Natural killer cell (primary cell): ENCODE results near the gene STOX2. TPM values are rescaled to one million over a fixed set of nuclear protein-coding genes. Genes with fewer than 3 reads are reported as not detected.
"Not testable (repeated sequence)": the region's sequence is repeated elsewhere in the genome, so short reads cannot be mapped to it uniquely, and the experiment has no call there.

Experiments used
- ATAC-seq, 3 donors: fragments of 150-1000 bp in 2 of 3; fragments of 200-7000 bp in 1 of 3; cut with Tn5 transposase; 1 replicate in 1 of 3; 2 replicates in 2 of 3; pipeline ENCODE4 v1.10.0; 2021; ENCODE audit warnings: mild to moderate bottlenecking in 2 of 3, moderate library complexity in 2 of 3
- DNase-seq, 2 donors: peaks; one replicate each; pipeline versions ENCODE4 v3.0.0 to v3.0.0-alpha.2; 2013 to 2021; ENCODE audit warnings: mixed read lengths in 1 of 2
- H3K27ac ChIP-seq: one replicate; pipeline ENCODE4 v1.5.1; 2013; ENCODE audit warnings: mild to moderate bottlenecking, low read length
- H3K27me3 ChIP-seq: one replicate; pipeline ENCODE4 v1.6.1; 2013; ENCODE audit warnings: low read length; ENCODE audit not compliant: control insufficient read depth, insufficient read depth
- H3K36me3 ChIP-seq: one replicate; pipeline ENCODE4 v1.6.1; 2013; ENCODE audit warnings: low read length; ENCODE audit not compliant: control insufficient read depth, insufficient read depth
- H3K4me1 ChIP-seq: one replicate; pipeline ENCODE4 v1.6.1; 2013; ENCODE audit warnings: low read length; ENCODE audit not compliant: control insufficient read depth, insufficient read depth
- H3K4me3 ChIP-seq: one replicate; pipeline ENCODE4 v1.5.1; 2013; ENCODE audit warnings: low read length
- H3K9me3 ChIP-seq: one replicate; pipeline ENCODE4 v1.6.1; 2013; ENCODE audit warnings: low read length; ENCODE audit not compliant: control insufficient read depth, insufficient read depth
- H3K27ac Mint-ChIP-seq, 2 donors: one replicate each; pipeline ENCODE4 v1.8.0; 2022; ENCODE audit warnings: mild to moderate bottlenecking in 2 of 2, mixed read lengths in 2 of 2, moderate library complexity in 1 of 2
- H3K27me3 Mint-ChIP-seq, 2 donors: one replicate each; pipeline ENCODE4 v1.8.0; 2022; ENCODE audit warnings: low read depth in 2 of 2, mixed read lengths in 2 of 2
- H3K36me3 Mint-ChIP-seq: one replicate; pipeline ENCODE4 v1.8.0; 2022; ENCODE audit warnings: mixed read lengths
- H3K4me1 Mint-ChIP-seq, 2 donors: one replicate each; pipeline ENCODE4 v1.8.0; 2022; ENCODE audit warnings: mixed read lengths in 2 of 2
- H3K4me3 Mint-ChIP-seq: one replicate; pipeline ENCODE4 v1.8.0; 2022; ENCODE audit warnings: mild to moderate bottlenecking, moderate library complexity, mixed read lengths
- H3K9me3 Mint-ChIP-seq, 2 donors: one replicate each; pipeline ENCODE4 v1.8.0; 2022; ENCODE audit warnings: mixed read lengths in 2 of 2
- WGBS: methylation state at CpG from one replicate; pipeline ENCODE4 v1.1.7; 2013; ENCODE audit warnings: missing lambda C conversion rate; ENCODE audit not compliant: insufficient coverage; 5-methylcytosine and 5-hydroxymethylcytosine counted together
- intact Hi-C: fragments of 100-400 bp; cut with micrococcal nuclease; formaldehyde crosslinking; loops from one replicate; pipeline ENCODE4 v1.14.2; 2022
- total RNA-seq, 4 donors: library from RNA; stranded (reverse); fragments of 120-200 nt in 1 of 4; gene quantifications; one replicate each; pipeline versions ENCODE4 v1.2.3 to v1.2.4, GENCODE V29; 2013 to 2022
- TF ChIP-seq, protein P1 (sequence below): fragments of 200-600 bp; IDR thresholded peaks from one replicate; pipeline ENCODE4 v1.8.0; 2022; ENCODE audit warnings: antibody characterized with exemption

Gene STOX2
- total RNA-seq, 3 donors from 2014 or later (not counting 1 experiment from before 2014, with no cell fraction given), result 0.23 TPM; not detected in 2

GRCh38 chr4:183950536-183950935, 45.4 kb downstream of the STOX2 start:
- Mint-ChIP-seq H3K4me1 (no peaks in the 10 kb centered on the region), H3K27ac (no peak overlapping the region), H3K27me3 (peaks cover 0 to 10% of the 10 kb centered on the region in 2 donors), H3K4me3 (no peak overlapping the region), H3K36me3 (no peaks in the 10 kb centered on the region), H3K9me3 (no peaks in the 10 kb centered on the region)
- Histone ChIP-seq H3K9me3 (no peaks in the 10 kb centered on the region), H3K4me1 (no peaks in the 10 kb centered on the region), H3K27ac (no peak overlapping the region), H3K27me3 (no peaks in the 10 kb centered on the region), H3K4me3 (no peak overlapping the region), H3K36me3 (no peaks in the 10 kb centered on the region)
- TF ChIP-seq, protein P1, sequence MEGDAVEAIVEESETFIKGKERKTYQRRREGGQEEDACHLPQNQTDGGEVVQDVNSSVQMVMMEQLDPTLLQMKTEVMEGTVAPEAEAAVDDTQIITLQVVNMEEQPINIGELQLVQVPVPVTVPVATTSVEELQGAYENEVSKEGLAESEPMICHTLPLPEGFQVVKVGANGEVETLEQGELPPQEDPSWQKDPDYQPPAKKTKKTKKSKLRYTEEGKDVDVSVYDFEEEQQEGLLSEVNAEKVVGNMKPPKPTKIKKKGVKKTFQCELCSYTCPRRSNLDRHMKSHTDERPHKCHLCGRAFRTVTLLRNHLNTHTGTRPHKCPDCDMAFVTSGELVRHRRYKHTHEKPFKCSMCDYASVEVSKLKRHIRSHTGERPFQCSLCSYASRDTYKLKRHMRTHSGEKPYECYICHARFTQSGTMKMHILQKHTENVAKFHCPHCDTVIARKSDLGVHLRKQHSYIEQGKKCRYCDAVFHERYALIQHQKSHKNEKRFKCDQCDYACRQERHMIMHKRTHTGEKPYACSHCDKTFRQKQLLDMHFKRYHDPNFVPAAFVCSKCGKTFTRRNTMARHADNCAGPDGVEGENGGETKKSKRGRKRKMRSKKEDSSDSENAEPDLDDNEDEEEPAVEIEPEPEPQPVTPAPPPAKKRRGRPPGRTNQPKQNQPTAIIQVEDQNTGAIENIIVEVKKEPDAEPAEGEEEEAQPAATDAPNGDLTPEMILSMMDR, result no peak
- intact Hi-C loops, result no loop called here
- ATAC-seq, result no peak
- WGBS, result 90% methylated on average over 8 of the region's 8 CpGs
- DNase-seq, result no peak

GRCh38 chr4:183952652-183953051, 47.5 kb downstream of the STOX2 start:
- intact Hi-C loops, H3K27ac Mint-ChIP-seq, H3K4me1 Mint-ChIP-seq, H3K36me3 ChIP-seq, H3K27me3 Mint-ChIP-seq, H3K4me3 Mint-ChIP-seq, H3K36me3 Mint-ChIP-seq, H3K4me1 ChIP-seq, DNase-seq, H3K9me3 Mint-ChIP-seq, H3K4me3 ChIP-seq, H3K9me3 ChIP-seq, H3K27me3 ChIP-seq, H3K27ac ChIP-seq, ATAC-seq: not testable (repeated sequence)
- WGBS, result 75% methylated on average over 1 of the region's 1 CpG

DNA sequence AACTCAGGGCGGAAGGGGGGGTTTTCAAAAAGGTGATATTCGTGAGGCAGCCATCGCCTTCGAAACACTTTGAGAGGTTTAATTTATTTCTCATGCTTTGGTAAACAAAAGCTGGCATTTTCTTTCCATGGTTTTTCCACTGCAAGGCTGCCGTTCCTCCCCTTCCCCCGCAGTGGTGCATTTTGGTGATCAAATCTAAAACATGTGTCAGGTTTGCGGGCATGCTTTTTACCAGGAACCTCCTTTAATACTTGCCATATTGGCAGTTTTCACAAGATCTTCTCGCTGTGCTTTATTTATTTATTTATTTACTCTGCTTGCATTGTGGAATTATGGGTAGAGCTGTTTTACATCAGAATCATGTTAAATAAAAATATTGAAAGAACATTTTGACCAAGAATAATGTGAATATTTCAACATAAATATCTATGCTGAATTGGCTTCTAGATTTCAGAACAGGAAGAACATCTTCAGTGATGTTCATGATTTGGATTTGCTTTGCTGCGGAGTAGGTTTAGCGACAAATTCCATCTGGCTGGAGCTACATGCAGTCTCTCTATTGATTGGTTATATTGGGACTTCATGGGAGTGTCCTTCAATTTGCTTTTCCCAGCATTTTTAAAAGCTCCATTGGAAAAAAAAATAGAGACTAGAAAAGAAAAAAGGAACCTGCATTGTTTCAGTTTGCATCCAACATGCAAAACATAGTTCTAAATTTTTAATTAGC, 54.4 kb downstream of the STOX2 start:
- Histone ChIP-seq H3K27ac (no peak overlapping the region), H3K27me3 (no peaks in the 10 kb centered on the region), H3K36me3 (no peaks in the 10 kb centered on the region), H3K4me1 (no peaks in the 10 kb centered on the region), H3K9me3 (no peaks in the 10 kb centered on the region), H3K4me3 (no peak overlapping the region)
- Mint-ChIP-seq H3K9me3 (no peaks in the 10 kb centered on the region), H3K4me1 (no peaks in the 10 kb centered on the region), H3K27me3 (peaks cover 3 to 7% of the 10 kb centered on the region in 2 donors), H3K4me3 (no peak overlapping the region), H3K27ac (no peak overlapping the region), H3K36me3 (no peaks in the 10 kb centered on the region)
- 95% methylated on average over 9 of the region's 10 CpGs for WGBS
- TF ChIP-seq, protein P1, result no peak
- intact Hi-C loops, result no loop called here
- DNase-seq (no peak), ATAC-seq (no peak)

DNA sequence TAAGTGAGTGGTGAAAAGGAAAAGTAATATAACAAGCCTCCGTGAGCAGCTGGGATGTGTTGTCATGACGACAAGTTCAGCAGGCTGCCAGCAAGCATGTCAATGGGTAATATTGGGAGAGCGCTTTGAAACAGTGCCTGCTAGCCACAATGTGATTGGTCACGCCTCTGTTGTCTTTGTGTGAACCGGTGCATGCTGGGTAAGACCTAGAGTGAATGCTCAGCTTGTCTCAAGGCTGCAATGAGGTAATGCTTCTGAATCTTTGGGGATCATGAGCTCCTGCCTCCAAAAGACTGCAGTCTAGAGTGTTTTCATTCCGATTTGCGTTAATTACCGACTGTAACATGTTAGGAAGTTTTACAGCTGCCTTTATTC, 54.9 kb downstream of the STOX2 start:
- no peaks in the 10 kb centered on the region for H3K9me3 Mint-ChIP-seq

More for the DNA sequence above, 54.9 kb downstream of the STOX2 start:
- H3K4me3 Mint-ChIP-seq, result no peak overlapping the region
- no peak overlapping the region for H3K27ac ChIP-seq
- peaks cover 3 to 9% of the 10 kb centered on the region in 2 donors for H3K27me3 Mint-ChIP-seq
- no peaks in the 10 kb centered on the region for H3K9me3 ChIP-seq
- no peak for ATAC-seq
- no peak overlapping the region for H3K4me3 ChIP-seq
- no peaks in the 10 kb centered on the region for H3K27me3 ChIP-seq
- no peak overlapping the region for H3K27ac Mint-ChIP-seq
- intact Hi-C loops, result no loop called here
- TF ChIP-seq, protein P1, result no peak
- WGBS, result 84% methylated on average over 6 of the region's 8 CpGs
- H3K36me3 Mint-ChIP-seq, result no peaks in the 10 kb centered on the region
- no peaks in the 10 kb centered on the region for H3K4me1 ChIP-seq
- H3K4me1 Mint-ChIP-seq, result no peaks in the 10 kb centered on the region
- no peaks in the 10 kb centered on the region for H3K36me3 ChIP-seq
- DNase-seq, result no peak
